NCI-H226 (cell line): ENCODE data around the gene RBBP7.

Experiments used
- DNase-seq: peaks from one replicate; pipeline ENCODE4 v3.0.0-alpha.2; 2015

Gene RBBP7

DNA sequence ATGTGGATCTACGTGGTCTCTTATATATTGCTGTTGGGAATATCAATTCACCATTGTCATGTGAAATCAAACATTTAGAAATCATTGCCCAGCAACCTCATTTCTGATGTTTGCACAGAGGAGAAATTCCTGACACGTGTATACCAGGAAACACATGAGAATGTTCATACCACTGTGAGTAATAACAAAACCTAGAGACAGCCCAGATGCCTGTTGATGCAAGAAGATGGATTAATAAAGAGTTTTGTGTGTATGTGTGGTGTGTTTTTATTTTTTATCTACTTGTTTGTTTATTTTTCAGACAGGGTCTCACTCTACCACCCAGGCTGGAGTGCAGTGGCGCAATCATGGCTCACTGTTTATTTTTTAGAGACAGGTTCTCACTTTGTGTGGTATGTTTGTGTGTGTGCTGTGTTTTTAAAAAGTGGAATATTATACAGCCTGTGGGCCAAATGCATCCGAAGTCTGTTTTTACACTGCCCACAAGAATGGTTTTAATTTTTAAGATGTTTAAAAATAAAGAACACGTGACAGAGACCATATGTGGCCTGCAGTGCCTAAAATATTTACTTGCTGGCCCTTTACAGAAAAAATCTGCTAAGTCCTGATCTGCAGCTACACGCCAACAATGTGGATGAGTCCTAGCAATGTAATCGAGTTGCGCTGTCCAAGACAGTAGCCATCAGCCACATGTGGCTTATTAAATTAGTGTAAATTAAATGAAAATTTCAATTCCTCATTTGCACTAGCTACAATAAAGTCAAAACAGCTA, 44.7 kb downstream of the RBBP7 start:
- DNase-seq = no peak

DNA sequence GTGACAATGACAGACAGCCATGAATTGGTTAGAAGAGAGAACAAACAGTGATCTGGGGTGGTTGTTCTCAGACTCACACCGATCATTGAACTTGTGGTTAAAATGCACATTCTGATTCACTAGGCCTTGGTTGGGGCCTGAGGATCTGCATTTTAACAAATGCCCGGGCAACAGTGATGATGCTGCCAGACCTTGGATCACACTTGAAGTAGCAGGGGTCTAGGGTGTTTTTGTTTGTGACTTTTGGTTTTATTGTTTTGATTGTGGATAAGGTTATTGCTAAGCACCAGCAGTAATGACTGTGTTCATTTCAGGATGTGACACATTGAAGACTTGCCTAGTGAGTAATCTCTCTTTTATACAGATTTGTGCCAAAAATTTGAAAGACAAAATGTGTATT, 47.4 kb downstream of the RBBP7 start:
- no peak for DNase-seq

DNA sequence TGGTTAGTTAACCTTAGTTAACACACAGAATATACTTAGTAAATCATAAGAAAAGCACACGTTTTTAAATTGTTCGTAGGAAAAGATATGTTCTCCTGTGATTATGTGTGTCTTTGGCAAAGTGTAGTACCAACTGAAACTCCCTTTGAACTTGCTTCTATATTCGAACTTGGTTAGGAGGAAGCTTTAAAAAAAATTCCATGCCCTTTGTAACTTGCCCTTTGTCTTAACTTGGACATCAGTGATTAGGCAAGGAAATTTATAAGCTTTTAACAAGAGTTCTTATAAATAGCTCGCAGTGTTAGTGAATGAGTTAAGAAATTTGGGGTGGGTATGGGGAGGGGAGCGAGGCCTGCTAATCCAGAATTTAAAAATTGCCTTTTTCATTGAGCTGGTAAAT, 50.5 kb downstream of the RBBP7 start:
- no peak for DNase-seq

DNA sequence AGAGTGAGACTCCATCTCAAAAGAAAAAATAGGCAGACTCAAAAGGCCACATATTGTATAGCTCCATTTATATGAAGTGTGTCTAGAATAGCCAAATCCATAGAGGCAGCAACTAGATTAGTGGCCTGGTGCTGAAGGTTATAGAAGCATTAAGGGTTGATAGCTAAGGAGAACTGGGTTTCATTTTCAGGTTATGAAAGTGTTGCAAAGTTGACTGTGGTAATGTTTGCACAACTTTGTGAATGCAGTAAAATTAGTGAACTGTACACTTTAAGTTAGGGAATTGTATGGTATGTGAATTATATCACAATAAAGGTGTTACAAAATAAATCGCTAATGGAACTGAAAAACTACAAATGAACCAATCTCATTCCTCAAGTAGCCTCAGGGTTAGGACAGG, 55.6 kb downstream of the RBBP7 start:
- no peak for DNase-seq

DNA sequence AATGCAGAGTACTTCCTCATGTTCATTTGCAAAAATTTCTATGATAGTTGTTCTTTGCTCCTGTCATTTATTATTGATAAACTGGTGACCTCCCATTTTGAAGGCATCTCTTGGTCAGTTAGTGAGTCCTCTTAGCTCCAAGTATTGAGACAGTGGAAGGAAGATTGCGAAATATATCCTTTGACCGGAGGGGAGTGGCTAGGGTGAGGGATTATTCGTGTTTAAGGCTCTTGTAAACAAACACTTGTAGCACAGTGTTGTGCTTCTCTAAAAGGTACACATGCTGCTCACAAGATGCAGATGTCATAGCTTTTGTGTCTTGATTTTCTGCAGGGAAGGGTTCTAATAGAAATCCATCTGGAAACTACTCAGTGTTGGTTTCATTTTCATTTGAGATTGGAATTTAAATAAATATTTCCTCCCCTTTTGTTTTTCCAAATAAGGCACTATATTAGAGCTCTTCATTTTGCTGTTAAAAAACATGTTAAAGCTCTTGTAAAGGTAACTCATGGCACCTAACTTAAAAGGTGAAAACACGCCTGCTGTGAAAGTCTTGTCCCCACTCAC, 62.1 kb downstream of the RBBP7 start:
- peak; percentile 8 for DNase-seq

DNA sequence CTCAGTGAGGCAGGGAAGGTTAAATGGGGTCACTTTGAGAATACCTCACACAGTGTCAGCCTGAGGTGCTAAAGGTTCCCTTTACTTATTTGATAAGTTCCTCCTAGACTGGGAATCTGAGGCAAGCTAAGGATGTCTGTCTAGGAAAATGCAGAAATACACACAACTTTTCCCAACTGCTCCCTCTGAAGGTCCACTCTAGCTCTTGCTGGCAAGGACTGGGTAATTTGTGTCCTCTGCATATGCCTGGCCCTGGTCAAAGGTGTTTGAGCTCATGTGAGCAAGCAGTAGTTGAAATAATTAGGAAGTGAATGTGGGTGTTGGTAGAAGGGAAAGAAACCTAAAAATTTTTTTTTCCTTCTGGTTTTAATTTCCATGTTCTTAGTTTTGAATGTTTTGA, 62.6 kb downstream of the RBBP7 start:
- DNase-seq = peak; percentile 6

DNA sequence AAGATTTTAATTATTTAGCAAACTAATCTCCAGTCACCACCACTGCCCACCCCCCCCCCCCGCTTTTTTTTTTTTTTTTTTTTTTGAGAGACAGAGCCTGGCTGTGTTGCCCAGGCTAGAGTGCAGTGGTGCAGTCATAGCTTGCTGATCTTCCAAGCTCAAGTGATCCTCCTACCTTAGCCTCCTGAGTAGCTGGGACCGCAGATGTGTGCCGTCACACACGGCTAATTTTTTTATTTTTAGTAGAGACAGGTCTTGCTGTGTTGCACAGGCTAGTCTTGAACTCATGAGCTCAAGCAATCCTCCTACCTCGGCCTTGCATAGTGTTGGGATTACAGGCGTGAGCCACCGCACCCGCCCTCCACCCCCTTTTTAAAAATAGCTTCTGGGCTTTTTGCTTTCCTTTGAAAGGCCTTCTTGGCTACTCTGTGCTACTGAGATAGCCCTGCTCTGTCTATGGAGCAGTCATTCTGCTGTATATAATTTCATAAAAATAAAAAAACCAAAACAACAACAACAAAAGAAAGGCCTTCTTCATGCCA, 65.2 kb downstream of the RBBP7 start:
- DNase-seq = no peak

DNA sequence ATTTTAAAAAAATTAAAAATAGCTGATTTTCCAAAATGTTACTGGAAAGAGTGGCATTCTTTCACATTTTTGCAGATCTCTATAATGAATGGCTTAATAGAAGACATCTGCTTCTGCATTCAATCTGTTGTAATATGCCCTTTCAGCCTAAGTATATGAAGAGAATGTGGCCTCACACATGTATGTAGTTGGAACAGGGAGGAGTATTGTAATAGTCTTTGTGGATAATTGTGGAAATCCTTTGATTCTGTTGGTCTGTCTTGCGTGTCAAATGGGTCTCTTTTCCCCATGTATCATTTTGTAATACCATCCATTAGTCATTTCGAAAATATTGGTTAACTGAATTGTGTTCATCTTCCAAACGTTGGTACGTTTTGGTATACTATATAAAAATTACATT, 72.3 kb downstream of the RBBP7 start:
- DNase-seq = no peak

DNA sequence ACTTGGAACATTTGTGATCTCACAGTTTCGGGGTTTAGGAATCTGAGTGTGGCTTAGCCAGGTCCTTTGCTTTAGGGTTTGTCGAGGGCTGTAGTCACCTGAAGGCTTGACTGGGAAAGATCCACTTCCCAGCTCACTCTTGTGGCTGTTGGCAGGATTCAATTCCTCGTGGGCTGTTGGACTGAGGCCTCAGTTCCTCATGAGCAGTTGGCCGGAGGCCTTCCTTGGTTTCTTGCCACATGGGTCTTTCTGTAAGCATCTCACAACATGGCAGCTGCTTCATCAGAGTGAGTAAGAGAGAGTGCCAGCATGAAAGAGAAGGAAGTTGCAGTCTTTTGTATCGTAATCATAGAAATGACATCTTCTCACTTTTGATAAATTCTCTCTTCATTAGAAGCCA, 72.8 kb downstream of the RBBP7 start:
- no peak for DNase-seq

DNA sequence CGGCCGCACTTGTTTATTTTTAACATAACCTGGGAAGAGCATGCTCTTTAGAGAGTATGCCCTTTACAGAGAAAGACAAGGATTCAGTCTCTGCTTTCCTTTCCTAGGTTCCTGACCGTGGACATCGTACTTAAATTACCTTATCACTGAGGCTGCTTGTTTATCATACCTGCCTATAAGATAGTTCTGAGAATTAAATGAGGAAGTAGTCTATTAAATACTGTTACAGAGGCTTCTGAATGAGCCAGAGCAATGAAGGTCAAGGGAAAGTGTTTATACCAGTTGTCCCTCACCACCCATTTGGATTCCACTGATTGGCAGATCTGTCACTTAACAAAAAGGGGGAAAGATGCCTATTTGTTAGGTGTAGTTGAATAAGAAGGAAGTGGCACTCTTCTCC, 73.9 kb downstream of the RBBP7 start:
- no peak for DNase-seq
